Measurements from ENCODE around the gene EOGT. TPM values are rescaled to one million over a fixed set of nuclear protein-coding genes. Genes with fewer than 3 reads are reported as not detected.
A peak's percentile ranks its signal among the peaks of the same experiment; 100 is the strongest.

Gene EOGT
- total and polyA plus RNA-seq, 2 experiments from 2014 or later, result 11.9 to 27.2 TPM

GRCh38 chr3:69051756-69052471 is 38.4 kb upstream of the EOGT start, which contains the start of gene TMF1:
TMF1 (minus strand) TSS chr3:69052333; CDS start chr3:69052086, 247 bp downstream.
- Histone ChIP-seq H3F3A (replicated peaks; ENCODE audit: low read depth) (no peaks in the 10 kb centered on the region), H4K20me1 (replicated peaks; ENCODE audit: insufficient read depth) (no peaks in the 10 kb centered on the region; the same call in 1 of the 2 replicates), H2AFZ (peak within 1 kb of the TSS; percentile 88), H3K4me3 (peak within 1 kb of the TSS; percentile 79), H3K27me3 (ENCODE audit: insufficient read depth) (no peaks in the 10 kb centered on the region), H3K27ac (ENCODE audit: low read depth) (peak within 1 kb of the TSS; percentile 72), H3K4me1 (ENCODE audit: insufficient read depth) (no peaks in the 10 kb centered on the region), H3K4me2 (peak within 1 kb of the TSS; percentile 81), H3K79me2 (replicated peaks; ENCODE audit: insufficient read depth) (peaks cover 22% of the 10 kb centered on the region), H3K9me2 (ENCODE audit: insufficient read depth) (no peaks in the 10 kb centered on the region), H3K36me3 (ENCODE audit: insufficient read depth) (peaks cover 18% of the 10 kb centered on the region)
- Mint-ChIP-seq H3K27ac (peak within 1 kb of the TSS; percentile 95), H3K36me3 (ENCODE audit: low read depth) (peaks cover 19% of the 10 kb centered on the region), H3K9me3 (no peaks in the 10 kb centered on the region), H3K4me3 (peak within 1 kb of the TSS; percentile 98), H3K4me1 (peaks cover 13% of the 10 kb centered on the region), H3K27me3 (ENCODE audit: insufficient read depth, low read depth, poor library complexity) (peaks cover 5% of the 10 kb centered on the region)
- peak; percentile 100 for DNase-seq (ENCODE audit: low spot score)
- peak; percentile 94 for ATAC-seq
- TF ChIP-seq POLR2AphosphoS5 (IDR thresholded peaks at IDR 0.05; ENCODE audit: low read depth) (peak; percentile 75), CREB1 (CRISPR knock-in tag; IDR thresholded peaks at IDR 0.05; ENCODE audit: low read depth) (peak; percentile 94), STAT1 (IDR thresholded peaks at IDR 0.05; ENCODE audit: unreplicated experiment) (no peak), EZH2phosphoT487 (IDR thresholded peaks at IDR 0.05; ENCODE audit: unreplicated experiment) (no peak)
- TF ChIP-seq, protein P1, sequence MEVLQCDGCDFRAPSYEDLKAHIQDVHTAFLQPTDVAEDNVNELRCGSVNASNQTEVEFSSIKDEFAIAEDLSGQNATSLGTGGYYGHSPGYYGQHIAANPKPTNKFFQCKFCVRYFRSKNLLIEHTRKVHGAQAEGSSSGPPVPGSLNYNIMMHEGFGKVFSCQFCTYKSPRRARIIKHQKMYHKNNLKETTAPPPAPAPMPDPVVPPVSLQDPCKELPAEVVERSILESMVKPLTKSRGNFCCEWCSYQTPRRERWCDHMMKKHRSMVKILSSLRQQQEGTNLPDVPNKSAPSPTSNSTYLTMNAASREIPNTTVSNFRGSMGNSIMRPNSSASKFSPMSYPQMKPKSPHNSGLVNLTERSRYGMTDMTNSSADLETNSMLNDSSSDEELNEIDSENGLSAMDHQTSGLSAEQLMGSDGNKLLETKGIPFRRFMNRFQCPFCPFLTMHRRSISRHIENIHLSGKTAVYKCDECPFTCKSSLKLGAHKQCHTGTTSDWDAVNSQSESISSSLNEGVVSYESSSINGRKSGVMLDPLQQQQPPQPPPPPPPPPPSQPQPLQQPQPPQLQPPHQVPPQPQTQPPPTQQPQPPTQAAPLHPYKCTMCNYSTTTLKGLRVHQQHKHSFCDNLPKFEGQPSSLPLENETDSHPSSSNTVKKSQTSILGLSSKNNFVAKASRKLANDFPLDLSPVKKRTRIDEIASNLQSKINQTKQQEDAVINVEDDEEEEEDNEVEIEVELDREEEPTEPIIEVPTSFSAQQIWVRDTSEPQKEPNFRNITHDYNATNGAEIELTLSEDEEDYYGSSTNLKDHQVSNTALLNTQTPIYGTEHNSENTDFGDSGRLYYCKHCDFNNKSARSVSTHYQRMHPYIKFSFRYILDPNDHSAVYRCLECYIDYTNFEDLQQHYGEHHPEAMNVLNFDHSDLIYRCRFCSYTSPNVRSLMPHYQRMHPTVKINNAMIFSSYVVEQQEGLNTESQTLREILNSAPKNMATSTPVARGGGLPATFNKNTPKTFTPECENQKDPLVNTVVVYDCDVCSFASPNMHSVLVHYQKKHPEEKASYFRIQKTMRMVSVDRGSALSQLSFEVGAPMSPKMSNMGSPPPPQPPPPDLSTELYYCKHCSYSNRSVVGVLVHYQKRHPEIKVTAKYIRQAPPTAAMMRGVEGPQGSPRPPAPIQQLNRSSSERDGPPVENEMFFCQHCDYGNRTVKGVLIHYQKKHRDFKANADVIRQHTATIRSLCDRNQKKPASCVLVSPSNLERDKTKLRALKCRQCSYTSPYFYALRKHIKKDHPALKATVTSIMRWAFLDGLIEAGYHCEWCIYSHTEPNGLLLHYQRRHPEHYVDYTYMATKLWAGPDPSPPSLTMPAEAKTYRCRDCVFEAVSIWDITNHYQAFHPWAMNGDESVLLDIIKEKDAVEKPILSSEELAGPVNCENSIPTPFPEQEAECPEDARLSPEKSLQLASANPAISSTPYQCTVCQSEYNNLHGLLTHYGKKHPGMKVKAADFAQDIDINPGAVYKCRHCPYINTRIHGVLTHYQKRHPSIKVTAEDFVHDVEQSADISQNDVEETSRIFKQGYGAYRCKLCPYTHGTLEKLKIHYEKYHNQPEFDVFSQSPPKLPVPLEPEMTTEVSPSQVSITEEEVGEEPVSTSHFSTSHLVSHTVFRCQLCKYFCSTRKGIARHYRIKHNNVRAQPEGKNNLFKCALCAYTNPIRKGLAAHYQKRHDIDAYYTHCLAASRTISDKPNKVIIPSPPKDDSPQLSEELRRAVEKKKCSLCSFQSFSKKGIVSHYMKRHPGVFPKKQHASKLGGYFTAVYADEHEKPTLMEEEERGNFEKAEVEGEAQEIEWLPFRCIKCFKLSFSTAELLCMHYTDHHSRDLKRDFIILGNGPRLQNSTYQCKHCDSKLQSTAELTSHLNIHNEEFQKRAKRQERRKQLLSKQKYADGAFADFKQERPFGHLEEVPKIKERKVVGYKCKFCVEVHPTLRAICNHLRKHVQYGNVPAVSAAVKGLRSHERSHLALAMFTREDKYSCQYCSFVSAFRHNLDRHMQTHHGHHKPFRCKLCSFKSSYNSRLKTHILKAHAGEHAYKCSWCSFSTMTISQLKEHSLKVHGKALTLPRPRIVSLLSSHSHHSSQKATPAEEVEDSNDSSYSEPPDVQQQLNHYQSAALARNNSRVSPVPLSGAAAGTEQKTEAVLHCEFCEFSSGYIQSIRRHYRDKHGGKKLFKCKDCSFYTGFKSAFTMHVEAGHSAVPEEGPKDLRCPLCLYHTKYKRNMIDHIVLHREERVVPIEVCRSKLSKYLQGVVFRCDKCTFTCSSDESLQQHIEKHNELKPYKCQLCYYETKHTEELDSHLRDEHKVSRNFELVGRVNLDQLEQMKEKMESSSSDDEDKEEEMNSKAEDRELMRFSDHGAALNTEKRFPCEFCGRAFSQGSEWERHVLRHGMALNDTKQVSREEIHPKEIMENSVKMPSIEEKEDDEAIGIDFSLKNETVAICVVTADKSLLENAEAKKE (CRISPR knock-in tag; IDR thresholded peaks at IDR 0.05), result no peak
- TF ChIP-seq, protein P2, sequence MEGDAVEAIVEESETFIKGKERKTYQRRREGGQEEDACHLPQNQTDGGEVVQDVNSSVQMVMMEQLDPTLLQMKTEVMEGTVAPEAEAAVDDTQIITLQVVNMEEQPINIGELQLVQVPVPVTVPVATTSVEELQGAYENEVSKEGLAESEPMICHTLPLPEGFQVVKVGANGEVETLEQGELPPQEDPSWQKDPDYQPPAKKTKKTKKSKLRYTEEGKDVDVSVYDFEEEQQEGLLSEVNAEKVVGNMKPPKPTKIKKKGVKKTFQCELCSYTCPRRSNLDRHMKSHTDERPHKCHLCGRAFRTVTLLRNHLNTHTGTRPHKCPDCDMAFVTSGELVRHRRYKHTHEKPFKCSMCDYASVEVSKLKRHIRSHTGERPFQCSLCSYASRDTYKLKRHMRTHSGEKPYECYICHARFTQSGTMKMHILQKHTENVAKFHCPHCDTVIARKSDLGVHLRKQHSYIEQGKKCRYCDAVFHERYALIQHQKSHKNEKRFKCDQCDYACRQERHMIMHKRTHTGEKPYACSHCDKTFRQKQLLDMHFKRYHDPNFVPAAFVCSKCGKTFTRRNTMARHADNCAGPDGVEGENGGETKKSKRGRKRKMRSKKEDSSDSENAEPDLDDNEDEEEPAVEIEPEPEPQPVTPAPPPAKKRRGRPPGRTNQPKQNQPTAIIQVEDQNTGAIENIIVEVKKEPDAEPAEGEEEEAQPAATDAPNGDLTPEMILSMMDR (conservative IDR thresholded peaks at IDR 0.05; ENCODE audit: low read depth in 2 of 2), result no peak

Data from GM23338 (cell line).